Measurements from ENCODE around the gene ADAT2. TPM values are rescaled to one million over a fixed set of nuclear protein-coding genes. Genes with fewer than 3 reads are reported as not detected.

ADAT2 gene
- total RNA-seq, 2 donors from 2014 or later, result 8.7 to 10.6 TPM

DNA sequence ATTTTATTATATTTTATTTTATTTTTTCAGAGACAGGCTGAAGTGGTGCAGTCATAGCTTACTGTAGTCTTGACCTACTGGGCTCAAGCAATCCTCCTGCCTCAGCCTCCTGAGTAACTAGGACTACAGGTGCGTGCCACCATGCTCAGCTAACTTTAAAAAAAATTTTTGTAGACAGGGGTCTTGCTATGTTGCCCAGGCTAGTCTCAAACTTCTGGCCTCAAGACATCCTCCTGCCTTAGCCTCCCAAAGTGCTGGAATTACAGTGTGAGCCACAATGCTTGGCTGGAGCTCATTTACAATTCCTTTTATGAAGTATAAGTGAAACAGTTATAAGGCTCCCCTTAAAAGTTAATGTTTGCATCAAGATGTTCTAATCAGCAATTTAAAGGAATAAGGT lies 46.5 kb upstream of the ADAT2 start:
- no peaks in the 10 kb centered on the region for H3K9me3 Mint-ChIP-seq
- no peak overlapping the region for H3K4me3 ChIP-seq (ENCODE audit: low read length)
- no peaks in the 10 kb centered on the region for H3K4me1 ChIP-seq (ENCODE audit: control insufficient read depth, insufficient read depth, low read length)
- no peak overlapping the region for H3K27ac Mint-ChIP-seq
- DNase-seq, result no peak
- no peaks in the 10 kb centered on the region for H3K27me3 Mint-ChIP-seq (ENCODE audit: insufficient read depth)
- no peaks in the 10 kb centered on the region for H3K9me3 ChIP-seq (ENCODE audit: control insufficient read depth, low read length)
- H3K4me1 Mint-ChIP-seq, result peaks cover 7% of the 10 kb centered on the region
- peaks cover 55% of the 10 kb centered on the region for H3K36me3 Mint-ChIP-seq (ENCODE audit: low read depth)
- H3K9ac ChIP-seq (ENCODE audit: extremely low read depth, low read length, poor library complexity, severe bottlenecking), result no peak overlapping the region
- H3K27me3 ChIP-seq (ENCODE audit: control insufficient read depth, insufficient read depth, low read length, poor library complexity, severe bottlenecking), result no peaks in the 10 kb centered on the region
- no peak overlapping the region for H3K27ac ChIP-seq (ENCODE audit: low read depth, low read length)
- 80 to 100% methylated on average over 1 of the region's 1 CpG for WGBS, 2 experiments (ENCODE audit: insufficient coverage in 1 of 2, insufficient read length in 1 of 2)
- peaks cover 59% of the 10 kb centered on the region for H3K36me3 ChIP-seq (ENCODE audit: control insufficient read depth, insufficient read depth, low read length)
- TF ChIP-seq, protein P1, sequence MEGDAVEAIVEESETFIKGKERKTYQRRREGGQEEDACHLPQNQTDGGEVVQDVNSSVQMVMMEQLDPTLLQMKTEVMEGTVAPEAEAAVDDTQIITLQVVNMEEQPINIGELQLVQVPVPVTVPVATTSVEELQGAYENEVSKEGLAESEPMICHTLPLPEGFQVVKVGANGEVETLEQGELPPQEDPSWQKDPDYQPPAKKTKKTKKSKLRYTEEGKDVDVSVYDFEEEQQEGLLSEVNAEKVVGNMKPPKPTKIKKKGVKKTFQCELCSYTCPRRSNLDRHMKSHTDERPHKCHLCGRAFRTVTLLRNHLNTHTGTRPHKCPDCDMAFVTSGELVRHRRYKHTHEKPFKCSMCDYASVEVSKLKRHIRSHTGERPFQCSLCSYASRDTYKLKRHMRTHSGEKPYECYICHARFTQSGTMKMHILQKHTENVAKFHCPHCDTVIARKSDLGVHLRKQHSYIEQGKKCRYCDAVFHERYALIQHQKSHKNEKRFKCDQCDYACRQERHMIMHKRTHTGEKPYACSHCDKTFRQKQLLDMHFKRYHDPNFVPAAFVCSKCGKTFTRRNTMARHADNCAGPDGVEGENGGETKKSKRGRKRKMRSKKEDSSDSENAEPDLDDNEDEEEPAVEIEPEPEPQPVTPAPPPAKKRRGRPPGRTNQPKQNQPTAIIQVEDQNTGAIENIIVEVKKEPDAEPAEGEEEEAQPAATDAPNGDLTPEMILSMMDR (conservative IDR thresholded peaks at IDR 0.05), result no peak
- H3K4me3 Mint-ChIP-seq, result no peak overlapping the region

DNA sequence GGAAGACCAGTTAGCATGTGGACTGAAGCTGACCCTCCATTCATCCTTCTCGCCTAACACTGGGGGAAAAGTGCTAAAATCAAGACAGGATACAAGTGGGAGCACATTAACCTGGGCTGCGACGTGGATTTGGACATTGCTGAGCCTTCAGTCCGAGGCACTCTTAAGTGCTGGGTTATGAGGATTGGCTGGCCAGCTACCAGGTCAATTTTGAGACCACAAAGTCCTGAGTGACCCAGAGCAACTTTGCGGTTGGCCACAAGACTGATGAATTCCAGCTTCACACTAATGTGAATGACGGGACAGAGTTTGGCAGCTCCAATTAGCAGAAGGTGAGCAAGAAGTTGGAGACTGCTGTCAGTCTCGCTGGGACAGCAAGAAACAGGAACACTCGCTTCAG lies 40.3 kb upstream of the ADAT2 start:
- no peak overlapping the region for H3K4me3 ChIP-seq (ENCODE audit: low read length)
- no peak overlapping the region for H3K27ac ChIP-seq (ENCODE audit: low read depth, low read length)
- TF ChIP-seq, protein P1 (conservative IDR thresholded peaks at IDR 0.05), result no peak
- H3K9me3 ChIP-seq (ENCODE audit: control insufficient read depth, low read length), result no peaks in the 10 kb centered on the region
- Mint-ChIP-seq H3K9me3 (no peaks in the 10 kb centered on the region), H3K27ac (no peak overlapping the region), H3K36me3 (ENCODE audit: low read depth) (peaks cover 9% of the 10 kb centered on the region), H3K4me1 (no peaks in the 10 kb centered on the region), H3K27me3 (ENCODE audit: insufficient read depth) (no peaks in the 10 kb centered on the region), H3K4me3 (no peak overlapping the region)
- H3K36me3 ChIP-seq (ENCODE audit: control insufficient read depth, insufficient read depth, low read length), result peaks cover 19% of the 10 kb centered on the region
- 93 to 96% methylated on average over 4 to 8 of the region's 8 CpGs for WGBS, 2 experiments (ENCODE audit: insufficient coverage in 1 of 2, insufficient read length in 1 of 2)
- no peaks in the 10 kb centered on the region for H3K27me3 ChIP-seq (ENCODE audit: control insufficient read depth, insufficient read depth, low read length, poor library complexity, severe bottlenecking)
- H3K9ac ChIP-seq (ENCODE audit: extremely low read depth, low read length, poor library complexity, severe bottlenecking), result no peak overlapping the region
- no peaks in the 10 kb centered on the region for H3K4me1 ChIP-seq (ENCODE audit: control insufficient read depth, insufficient read depth, low read length)
- DNase-seq, result no peak

DNA sequence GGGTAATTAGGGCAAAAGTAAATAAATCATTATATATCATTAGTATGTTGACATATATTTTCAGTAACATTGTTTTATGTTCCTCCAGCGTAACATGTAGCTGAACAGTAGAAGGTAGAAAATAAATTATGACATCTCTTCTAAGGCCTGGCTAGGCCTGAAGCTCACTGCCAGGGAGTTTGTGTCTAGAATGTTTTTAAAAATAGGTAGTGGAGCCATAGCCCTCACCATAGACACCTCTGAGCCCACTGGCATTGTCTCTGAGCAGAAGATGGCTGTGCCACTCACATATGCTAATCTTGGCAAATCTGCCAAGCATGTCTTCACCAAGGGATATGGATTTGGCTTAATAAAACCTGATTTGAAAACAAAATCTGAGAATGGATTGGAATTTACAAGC lies 39.7 kb upstream of the ADAT2 start:
- no peaks in the 10 kb centered on the region for H3K27me3 ChIP-seq (ENCODE audit: control insufficient read depth, insufficient read depth, low read length, poor library complexity, severe bottlenecking)
- Mint-ChIP-seq H3K9me3 (no peaks in the 10 kb centered on the region), H3K27ac (no peak overlapping the region), H3K4me1 (no peaks in the 10 kb centered on the region), H3K27me3 (ENCODE audit: insufficient read depth) (no peaks in the 10 kb centered on the region), H3K4me3 (no peak overlapping the region), H3K36me3 (ENCODE audit: low read depth) (peaks cover 3% of the 10 kb centered on the region)
- no peaks in the 10 kb centered on the region for H3K4me1 ChIP-seq (ENCODE audit: control insufficient read depth, insufficient read depth, low read length)
- no peak overlapping the region for H3K9ac ChIP-seq (ENCODE audit: extremely low read depth, low read length, poor library complexity, severe bottlenecking)
- peaks cover 13% of the 10 kb centered on the region for H3K36me3 ChIP-seq (ENCODE audit: control insufficient read depth, insufficient read depth, low read length)
- no peak overlapping the region for H3K4me3 ChIP-seq (ENCODE audit: low read length)
- 100% methylated on average over 1 of the region's 1 CpG; no CpG with 5 or more reads in 1 of the 2 experiments for WGBS, 2 experiments (ENCODE audit: insufficient coverage in 1 of 2, insufficient read length in 1 of 2)
- H3K27ac ChIP-seq (ENCODE audit: low read depth, low read length), result no peak overlapping the region
- DNase-seq, result no peak
- TF ChIP-seq, protein P1 (conservative IDR thresholded peaks at IDR 0.05), result no peak
- no peaks in the 10 kb centered on the region for H3K9me3 ChIP-seq (ENCODE audit: control insufficient read depth, low read length)
